NB4 (cell line): ENCODE data around the gene GPC1.

Source experiments
- CTCF ChIP-seq: IDR thresholded peaks from one replicate; pipeline ENCODE4 v1.5.1; 2012; ENCODE audit warnings: low read depth, low read length
- MAX ChIP-seq: IDR thresholded peaks from 2 replicates; pipeline ENCODE4 v1.6.1; 2011; ENCODE audit warnings: low read depth, low read length

- TF ChIP-seq CTCF (peak; percentile 33), MAX (no peak)
Observed at GRCh38 chr2:240460781-240461431, 25.4 kb downstream of the GPC1 start.
